ENCODE results near the gene C3orf18.

DNA sequence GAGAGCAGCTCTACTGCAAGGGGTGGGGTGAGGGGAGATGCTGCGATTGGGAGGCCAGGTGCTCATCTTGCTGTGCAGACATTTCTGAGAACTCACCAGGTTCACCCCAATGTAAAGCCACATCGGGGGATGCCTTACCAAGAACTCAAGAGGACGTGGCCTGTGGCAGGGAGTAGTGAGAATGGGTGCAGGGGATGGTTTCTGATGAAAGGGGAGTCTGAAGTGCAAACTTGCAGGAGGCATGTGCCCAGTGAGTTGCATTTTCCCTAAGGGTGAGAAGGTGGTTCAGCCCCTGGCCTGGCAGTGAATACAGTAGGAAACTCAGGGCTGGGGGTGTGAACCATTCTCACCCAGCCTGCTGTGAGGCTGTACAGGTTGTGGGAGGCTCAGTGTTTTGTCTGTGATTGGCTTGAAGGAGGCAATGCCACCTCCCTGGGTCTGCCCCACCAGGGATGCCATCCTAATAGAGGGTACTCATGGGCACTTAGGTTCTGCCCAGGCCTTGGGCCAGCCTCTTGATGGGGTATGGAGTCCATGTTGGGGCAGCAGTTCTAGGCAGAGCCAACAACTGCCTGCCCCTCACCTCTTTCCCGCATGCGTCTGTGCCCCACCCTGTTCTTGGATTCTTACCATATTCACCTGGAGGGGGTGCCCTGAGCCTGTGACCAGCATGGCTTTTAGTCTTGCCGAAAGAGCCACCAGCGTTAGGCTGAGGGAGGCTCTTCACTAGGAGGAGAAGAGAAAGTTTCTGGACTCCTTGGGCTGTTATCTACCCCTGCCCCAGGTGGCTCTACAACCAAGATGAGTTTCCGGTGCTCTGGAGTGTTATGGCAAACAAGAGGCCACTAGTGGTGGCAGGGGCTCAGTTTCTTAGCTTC is 6.3 kb upstream of the C3orf18 start:
- TF ChIP-seq CTCF (IDR thresholded peaks at IDR 0.05; ENCODE audit: insufficient read depth, low read length), result no peak
- no peak for TF ChIP-seq POLR2AphosphoS5 (IDR thresholded peaks at IDR 0.05; ENCODE audit: low read depth)
- TF ChIP-seq, protein P1, sequence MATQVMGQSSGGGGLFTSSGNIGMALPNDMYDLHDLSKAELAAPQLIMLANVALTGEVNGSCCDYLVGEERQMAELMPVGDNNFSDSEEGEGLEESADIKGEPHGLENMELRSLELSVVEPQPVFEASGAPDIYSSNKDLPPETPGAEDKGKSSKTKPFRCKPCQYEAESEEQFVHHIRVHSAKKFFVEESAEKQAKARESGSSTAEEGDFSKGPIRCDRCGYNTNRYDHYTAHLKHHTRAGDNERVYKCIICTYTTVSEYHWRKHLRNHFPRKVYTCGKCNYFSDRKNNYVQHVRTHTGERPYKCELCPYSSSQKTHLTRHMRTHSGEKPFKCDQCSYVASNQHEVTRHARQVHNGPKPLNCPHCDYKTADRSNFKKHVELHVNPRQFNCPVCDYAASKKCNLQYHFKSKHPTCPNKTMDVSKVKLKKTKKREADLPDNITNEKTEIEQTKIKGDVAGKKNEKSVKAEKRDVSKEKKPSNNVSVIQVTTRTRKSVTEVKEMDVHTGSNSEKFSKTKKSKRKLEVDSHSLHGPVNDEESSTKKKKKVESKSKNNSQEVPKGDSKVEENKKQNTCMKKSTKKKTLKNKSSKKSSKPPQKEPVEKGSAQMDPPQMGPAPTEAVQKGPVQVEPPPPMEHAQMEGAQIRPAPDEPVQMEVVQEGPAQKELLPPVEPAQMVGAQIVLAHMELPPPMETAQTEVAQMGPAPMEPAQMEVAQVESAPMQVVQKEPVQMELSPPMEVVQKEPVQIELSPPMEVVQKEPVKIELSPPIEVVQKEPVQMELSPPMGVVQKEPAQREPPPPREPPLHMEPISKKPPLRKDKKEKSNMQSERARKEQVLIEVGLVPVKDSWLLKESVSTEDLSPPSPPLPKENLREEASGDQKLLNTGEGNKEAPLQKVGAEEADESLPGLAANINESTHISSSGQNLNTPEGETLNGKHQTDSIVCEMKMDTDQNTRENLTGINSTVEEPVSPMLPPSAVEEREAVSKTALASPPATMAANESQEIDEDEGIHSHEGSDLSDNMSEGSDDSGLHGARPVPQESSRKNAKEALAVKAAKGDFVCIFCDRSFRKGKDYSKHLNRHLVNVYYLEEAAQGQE (IDR thresholded peaks at IDR 0.05; ENCODE audit: insufficient replicate concordance, low read depth), result no peak
- no peak for TF ChIP-seq SPI1 (IDR thresholded peaks at IDR 0.05; ENCODE audit: borderline replicate concordance, low read depth)
- TF ChIP-seq GABPA (IDR thresholded peaks at IDR 0.05; ENCODE audit: low read depth), result no peak

Data from HL-60 (cell line).